GM18517 (cell line): Measurements from ENCODE around the gene ZDHHC14.
"Not testable (repeated sequence)": the region's sequence is repeated elsewhere in the genome, so short reads cannot be mapped to it uniquely, and the experiment has no call there.

Experiments
- ATAC-seq: cut with Tn5 transposase; IDR thresholded peaks from one replicate; pipeline ENCODE4 v1.9.1; 2021; ENCODE audit warnings: mild to moderate bottlenecking, moderate library complexity; ENCODE audit not compliant: unreplicated experiment

Gene ZDHHC14

DNA sequence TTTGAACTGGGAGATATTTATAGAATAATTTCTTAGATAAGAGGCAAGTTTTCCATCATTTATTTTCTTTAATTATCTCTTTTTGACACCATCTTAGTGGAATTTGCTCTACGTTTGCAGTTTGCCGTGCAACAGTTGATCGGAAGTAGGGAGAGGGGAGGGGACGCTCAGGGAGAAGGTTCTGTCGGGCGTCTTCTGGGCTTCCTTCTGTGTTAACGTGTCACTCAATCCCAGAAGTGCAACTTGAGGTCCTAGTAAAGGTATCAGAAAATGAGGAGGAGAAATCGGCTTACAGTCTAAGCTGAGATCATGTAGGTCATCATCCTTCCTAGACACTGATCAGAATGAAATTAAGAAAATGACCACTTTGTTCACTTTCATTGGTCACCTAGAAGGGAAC is 293.1 kb downstream of the ZDHHC14 start:
- ATAC-seq: no peak

DNA sequence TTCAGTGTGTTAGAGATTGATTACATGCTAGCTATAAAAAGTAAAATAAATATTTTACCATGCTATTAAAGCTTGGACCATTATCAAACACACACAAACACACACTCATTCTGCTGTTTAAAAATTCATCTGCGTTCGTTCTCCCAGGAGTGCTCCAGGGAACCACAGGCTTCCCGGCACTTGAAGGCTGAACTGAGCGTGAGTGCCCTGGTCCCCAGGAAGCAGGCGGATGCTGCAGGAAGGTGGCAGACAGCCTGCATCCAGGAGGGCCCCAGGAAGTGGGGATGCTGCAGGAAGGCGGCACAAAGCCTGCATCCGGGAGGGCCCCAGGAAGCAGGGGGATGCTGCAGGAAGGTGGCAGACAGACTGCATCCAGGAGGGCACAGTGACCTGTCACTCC is 294.8 kb downstream of the ZDHHC14 start:
- no peak for ATAC-seq

DNA sequence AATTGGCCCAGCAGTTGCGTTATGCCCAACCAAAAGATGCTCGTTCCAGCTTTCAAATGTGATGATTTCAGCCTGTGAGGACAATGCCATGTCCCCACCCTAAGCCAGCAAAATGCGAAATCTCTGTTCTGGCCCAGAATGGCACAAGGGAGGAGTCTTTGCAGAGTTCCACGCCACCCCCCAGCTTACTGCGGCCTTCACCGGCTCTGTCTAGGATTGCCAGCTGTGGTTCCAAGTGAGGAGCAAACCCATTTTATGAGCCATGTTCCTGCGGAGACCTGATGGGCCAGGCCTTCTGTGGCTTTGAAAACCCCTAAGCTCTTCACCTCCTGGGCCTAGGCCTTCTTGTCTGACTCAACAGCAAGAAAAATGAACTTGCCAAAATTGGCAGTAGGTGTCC is 295.3 kb downstream of the ZDHHC14 start:
- ATAC-seq: no peak

DNA sequence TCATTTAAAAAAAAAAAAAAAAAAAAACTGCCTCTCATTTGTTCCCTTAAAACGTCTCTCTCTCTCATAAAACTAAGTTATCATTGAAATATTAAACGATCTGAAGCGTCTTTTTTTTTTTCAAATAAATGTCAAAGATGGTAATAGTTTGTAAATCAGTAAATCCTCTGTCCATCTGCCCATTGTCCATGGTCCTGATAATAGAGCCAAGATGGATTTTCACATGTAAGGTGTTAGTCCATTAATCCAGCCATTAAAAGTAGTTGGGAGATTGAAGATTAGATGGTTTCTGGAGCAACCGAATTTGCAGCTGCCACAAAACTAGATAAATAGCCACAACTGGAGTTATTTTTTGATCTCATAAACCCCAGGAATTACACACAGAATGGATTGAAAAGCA is 296.2 kb downstream of the ZDHHC14 start:
- ATAC-seq: no peak

DNA sequence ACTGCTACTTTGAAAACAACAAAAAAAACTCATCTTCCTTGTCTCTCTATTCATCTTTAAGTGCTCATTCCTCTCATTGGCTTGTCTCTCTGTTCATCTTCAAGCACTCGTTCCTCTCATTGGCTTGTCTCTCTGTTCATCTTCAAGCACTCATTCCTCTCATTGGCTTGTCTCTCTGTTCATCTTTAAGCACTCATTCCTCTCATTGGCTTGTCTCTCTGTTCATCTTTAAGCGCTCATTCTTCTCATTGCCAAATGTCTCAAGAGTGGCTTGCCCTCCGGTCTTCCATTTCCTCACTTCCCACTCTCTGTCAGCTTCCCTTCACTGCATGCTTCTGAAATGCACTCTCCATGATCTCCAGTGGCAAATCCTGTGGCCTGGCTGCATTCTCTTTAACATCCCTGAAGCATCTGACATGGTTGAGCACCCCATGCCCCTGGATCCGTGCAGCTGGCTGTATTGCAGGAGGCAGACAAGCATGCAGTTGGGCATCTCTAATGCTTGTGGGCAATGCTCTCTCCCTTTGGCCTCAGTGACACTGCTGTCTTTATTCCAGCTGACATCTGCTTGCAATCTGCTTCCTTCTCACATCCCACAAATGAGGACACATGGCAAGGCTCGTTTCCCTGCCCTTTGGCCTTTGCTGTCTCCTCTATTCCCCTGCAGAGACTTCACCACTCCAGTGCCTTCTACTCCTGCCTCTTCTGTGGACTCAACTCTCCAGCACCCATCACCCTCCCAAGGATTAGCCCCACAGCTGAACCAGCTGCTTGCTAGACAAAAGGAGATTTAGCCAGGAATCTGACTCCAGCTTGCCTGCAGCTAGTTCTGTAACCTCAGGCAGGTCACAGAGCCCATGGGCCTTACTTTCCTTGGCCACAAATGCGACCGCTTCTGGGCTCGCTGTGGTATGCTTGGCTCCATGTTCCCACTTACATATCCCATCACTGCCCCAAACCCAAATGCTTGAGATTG is 298.9 kb downstream of the ZDHHC14 start:
- no peak for ATAC-seq

DNA sequence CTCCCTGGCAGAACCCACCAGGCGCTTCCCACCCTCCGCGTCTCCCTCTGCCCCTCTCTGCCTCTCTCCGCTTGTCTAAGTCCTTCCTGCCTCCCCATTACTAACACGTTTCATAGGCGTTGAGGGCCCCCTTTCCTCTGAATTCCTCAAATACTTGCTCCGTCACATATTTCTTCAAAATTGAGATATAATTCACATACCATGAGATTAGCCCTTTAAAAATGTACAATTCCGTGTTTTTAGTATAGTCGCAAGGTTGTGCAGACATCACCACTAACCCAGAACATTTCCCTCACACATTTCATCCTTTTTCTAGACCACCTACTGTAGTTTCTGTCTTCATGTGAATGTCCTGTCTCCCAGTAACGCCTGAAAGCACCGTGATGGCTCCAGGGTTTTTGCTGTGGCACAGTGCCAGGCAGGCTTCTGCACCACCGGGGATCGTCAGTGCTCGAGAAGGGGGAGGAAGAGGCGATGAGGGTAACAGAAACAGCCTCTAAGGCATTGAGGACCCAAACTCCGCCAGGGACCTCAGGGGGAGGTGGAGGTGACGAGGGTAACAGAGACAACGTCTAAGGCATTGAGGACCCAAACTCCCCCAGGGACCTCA is 300.2 kb downstream of the ZDHHC14 start:
- no peak for ATAC-seq

DNA sequence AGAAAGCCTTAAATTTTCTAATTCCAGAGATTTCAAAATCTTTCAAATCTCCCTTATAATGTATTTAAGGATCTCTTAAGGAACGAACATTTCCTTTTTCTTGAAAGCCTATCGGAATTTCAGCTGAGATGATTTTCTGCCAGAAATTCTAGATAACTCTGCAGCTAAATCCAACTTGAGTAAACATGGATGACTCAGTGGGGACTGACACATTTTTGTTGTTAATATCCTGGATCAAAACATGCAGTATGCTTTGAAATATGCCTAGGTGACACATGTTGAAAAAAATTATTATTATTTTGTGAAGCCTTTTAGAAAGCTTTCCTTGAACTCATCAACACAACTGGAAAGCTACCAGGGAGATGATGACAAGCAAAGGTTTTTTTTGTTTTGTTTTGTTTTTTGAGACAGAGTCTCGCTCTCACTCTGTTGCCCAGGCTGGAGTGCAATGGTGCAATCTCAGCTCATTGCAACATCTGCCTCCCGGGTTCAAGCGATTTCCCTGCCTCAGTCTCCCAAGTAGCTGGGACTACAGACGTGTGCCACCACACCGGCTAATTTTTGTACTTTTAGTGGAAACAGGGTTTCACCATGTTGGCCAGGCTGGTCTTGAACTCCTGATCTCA is 302.0 kb downstream of the ZDHHC14 start:
- no peak for ATAC-seq

DNA sequence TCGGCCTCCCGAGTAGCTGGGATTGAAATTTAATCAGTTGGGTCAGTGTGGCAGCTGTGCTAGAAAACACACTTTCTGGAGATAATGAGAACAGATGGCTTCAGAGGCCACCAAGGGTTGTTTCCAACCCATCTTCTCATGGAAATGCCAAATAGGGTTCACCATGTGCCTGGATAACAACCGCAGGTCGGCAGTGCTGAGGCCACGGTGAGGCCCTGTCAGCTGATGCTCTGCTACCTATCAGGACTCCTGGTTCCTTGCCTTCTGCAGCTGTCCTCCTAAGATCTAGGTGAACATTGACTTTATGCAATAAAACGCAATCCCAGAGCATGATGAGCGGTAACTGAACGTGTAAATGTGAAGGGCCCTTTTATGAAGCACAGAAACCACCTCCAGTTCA is 302.7 kb downstream of the ZDHHC14 start:
- no peak for ATAC-seq

GRCh38 chr6:157684620-157685299 is 303.8 kb downstream of the ZDHHC14 start:
- ATAC-seq: no peak

DNA sequence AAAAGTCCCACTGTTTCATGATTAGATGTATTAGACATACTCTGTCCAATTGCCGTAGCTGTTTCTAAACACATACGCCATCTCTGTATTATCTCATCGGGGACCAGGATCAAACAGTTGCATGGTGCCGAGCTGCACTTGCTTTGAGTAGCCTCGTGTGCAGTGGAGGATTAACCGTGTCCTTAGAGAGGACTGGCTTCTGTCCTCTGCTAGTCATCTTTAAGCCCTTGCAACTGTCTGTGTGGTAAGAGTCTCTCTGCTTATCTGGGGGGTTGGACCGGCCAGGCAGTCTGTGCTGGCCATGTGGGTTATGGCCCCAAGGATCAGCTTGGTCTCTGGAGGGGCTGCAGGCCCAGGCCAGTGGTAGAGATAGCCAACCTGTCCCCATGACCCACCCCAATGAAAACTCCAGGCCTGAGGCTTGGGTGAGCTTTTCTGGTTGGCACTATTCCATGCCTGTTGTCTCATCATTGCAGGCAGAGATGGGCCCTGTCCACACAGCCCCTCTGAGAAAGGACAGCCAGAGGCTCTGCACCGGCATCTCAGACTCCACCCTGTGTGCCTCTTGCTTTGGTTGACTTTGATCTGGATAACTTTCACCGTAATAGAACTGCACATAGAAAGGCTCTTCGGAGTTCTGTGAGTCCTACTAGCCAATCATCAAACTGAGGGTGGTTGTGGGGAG is 304.7 kb downstream of the ZDHHC14 start:
- ATAC-seq: no peak

DNA sequence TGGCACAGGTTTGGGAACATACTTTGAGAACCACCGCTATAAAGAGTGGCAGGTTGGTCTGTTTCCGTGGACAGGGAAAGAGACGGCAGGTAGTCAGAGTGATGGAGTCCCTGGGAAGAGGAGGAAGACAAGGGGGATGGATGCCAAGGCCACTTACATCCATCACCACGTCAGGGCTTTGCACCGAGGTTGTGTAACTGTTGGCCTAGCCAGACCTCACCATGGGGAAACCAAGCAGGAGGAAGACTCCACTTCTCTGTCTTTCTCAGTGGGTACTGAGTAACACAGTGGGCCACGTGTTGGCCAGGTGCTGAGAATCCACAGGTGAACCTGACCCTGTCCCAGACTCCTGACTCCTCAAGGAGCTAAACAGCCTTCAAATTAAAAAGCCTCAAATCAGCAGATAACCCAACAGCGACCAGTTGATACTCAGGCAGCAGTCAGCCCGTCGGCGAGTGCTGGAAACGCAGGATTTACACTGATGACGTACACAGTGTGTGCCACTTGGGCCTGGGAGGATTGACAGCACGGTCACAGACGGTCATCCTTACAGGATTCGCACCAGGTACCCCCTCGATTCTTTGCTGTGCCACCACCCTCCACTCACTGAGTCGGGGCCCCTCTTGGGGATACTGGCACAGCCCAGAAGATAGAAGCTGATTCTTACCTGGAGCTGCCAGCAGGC is 307.4 kb downstream of the ZDHHC14 start:
- ATAC-seq: no peak

DNA sequence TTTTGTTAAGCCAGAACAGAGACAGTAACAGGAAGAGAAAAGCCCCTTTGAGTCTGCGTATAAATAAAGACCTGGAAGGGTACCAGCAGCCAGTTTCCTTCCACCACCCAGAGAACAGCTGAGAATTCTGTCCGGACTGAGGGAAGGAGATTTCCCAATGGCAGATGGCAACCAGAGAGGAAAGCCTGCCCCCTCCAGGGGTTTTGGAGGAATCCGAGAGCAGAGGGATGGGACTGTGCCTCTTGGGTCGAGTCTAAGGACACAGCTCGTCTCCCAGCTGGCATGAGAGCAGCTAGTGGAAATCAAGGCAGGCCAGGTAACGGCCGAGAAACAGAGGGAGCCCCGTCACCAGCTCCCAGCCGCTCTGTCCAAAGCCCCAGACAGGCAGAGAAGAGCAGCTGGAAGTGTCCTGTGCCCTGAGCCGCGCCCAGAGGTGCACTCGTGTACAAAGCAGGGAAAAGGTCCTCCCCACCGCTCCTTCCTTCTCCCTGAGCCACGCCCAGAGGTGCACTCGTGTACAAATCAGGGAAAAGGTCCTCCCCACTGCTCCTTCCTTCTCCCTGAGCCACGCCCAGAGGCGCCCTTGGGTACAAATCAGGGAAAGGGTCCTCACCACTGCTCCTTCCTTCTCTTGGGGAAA is 308.1 kb downstream of the ZDHHC14 start:
- ATAC-seq: no peak

- ATAC-seq: no peak
Measured at GRCh38 chr6:157689875-157690274, 308.9 kb downstream of the ZDHHC14 start.

DNA sequence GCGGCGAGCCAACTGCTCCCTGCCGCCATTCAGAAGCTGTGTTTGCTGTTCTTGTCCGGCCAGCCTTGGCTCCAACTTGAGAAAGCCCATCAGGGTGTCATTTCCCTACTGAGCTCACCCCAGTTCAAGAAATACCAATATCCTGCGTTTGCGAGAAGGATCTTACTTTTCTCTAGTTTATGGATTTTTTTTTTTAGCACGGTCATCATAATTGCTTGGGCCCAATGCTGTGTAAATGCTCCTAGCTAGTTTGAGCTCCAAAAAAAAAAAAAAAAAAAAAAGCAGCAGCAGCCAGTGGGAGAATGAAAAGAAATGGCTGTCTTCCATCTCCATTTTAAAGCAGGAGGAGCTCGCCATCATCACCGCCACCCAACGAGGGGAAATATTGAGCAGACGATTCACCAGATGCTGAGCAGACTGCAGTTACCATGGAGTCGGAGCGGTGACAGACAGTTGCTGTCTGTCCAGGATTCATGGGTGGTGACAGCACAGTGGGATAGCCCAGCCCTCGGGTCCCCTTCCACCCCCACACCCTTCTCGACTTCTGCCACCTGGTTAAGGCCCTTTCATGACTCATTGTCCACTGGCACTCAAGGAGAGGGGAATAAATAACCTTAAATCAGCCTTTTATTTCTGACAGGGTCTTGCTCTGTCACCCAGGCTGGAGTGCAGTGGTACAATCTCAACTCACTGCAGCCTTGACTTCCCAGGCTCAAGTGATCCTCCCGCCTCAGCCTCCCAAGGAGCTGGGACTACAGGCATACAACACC is 309.6 kb downstream of the ZDHHC14 start:
- ATAC-seq: no peak

- not testable (repeated sequence) for ATAC-seq
Measured at GRCh38 chr6:157691621-157692020, 310.6 kb downstream of the ZDHHC14 start.

DNA sequence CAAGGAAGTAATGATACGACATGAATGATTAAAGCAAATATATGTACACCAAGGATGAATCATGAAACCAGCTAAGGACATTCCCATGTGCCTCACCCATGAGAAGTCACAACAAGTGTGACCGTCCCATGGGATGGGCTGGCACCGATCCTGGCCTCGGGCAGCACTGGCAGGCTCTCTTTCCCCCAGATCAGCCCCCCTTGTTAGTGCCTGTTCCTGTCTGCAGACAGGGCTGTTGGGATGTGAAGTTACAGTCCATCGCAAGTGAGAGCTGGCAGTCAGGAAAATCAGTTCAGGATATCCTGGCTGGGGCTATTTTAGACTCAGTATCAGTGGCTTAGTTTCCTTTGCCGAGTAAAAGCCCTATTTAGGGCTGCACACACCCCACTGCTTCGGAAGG is 312.9 kb downstream of the ZDHHC14 start:
- no peak for ATAC-seq

DNA sequence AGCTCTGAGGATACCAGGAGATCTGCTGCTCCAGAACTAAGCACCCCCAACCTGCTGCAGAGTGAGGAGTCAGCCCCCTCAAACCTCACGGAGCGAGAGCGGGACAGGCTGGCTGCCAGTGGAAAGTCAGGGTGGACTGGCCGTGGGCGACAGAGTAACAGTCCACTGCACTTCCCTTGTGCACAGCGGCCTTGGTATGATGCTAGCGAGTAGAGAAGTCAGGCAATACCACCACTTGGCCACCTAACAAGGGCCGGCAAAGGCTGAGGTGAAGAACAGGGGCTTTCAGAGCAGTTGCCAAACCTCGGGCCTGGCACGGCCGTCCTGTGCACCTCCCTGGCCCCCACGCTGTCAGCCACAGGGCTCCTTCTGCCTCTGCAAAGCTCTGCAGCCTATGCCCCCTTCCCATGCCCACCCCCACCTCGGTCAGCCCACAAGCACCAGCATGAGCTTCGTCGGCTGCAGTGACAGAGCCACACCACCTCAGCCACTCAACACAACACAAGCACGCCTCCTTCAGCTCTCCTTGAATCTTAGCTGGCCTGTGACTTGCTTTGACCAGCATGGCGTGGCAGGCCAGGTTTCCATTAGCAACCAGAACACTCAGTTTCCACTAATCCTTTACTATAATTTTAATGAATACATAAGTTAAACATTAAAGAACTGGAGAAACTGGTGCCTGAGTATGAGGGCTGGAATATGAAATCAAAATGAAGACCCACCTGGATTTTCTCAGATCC is 314.5 kb downstream of the ZDHHC14 start:
- no peak for ATAC-seq
